Breast epithelium (tissue), 4 donors: Measurements from ENCODE around the gene LIPE. TPM values are rescaled to one million over a fixed set of nuclear protein-coding genes. Genes with fewer than 3 reads are reported as not detected.
"Not testable (repeated sequence)": the region's sequence is repeated elsewhere in the genome, so short reads cannot be mapped to it uniquely, and the experiment has no call there.

ENCODE experiments used
- DNase-seq, 2 donors: peaks; one replicate each; pipeline ENCODE4 v3.0.0-alpha.2; 2019; ENCODE audit warnings: low spot score in 2 of 2
- H3K27ac ChIP-seq, 2 donors: fragments of 200-600 bp; sonication (generic) in 1 of 2; one replicate each; pipeline ENCODE4 v1.5.1; 2016 to 2019; ENCODE audit warnings: mild to moderate bottlenecking in 1 of 2
- H3K27me3 ChIP-seq, 2 donors: fragments of 200-600 bp; sonication (generic) in 1 of 2; one replicate each; pipeline versions ENCODE4 v1.5.1 to v1.6.0; 2017 to 2019; ENCODE audit warnings: control low read depth in 1 of 2, mild to moderate bottlenecking in 1 of 2
- H3K36me3 ChIP-seq: fragments of 200-600 bp; one replicate; pipeline ENCODE4 v1.5.1; 2019
- H3K4me1 ChIP-seq, 2 donors: fragments of 200-600 bp; sonication (generic); one replicate each; pipeline ENCODE4 v1.5.1; 2016 to 2019; ENCODE audit warnings: control low read depth in 1 of 2
- H3K4me3 ChIP-seq, 3 donors: fragments of 200-600 bp; sonication (generic); 1 replicate in 2 of 3; 2 replicates in 1 of 3; pipeline ENCODE4 v1.5.1; 2016 to 2019; ENCODE audit warnings: mild to moderate bottlenecking in 3 of 3, moderate library complexity in 2 of 3
- H3K9me3 ChIP-seq, 2 donors: fragments of 200-600 bp; sonication (generic) in 1 of 2; one replicate each; pipeline ENCODE4 v1.5.1; 2016 to 2019; ENCODE audit warnings: control low read depth in 1 of 2
- POLR2A ChIP-seq: fragments of 450-650 bp; IDR thresholded peaks from one replicate; pipeline ENCODE4 v1.6.1; 2016; ENCODE audit warnings: antibody characterized with exemption, mild to moderate bottlenecking, moderate library complexity
- POLR2AphosphoS5 ChIP-seq, 3 donors: sonication (generic); formaldehyde crosslinking; IDR thresholded peaks; one replicate each; pipeline ENCODE4 v1.6.1; 2017; ENCODE audit warnings: antibody characterized with exemption in 3 of 3
- intact Hi-C: fragments of 100-400 bp; cut with DNase I; formaldehyde crosslinking; loops from one replicate; pipeline ENCODE4 v1.15.1; 2023; ENCODE audit warnings: low total_unique reads
- total RNA-seq, 3 donors: library from RNA; depleted of rRNA; stranded (reverse); fragments of >200 nt; gene quantifications; one replicate each; pipeline ENCODE4 v1.1.0, GENCODE V29; 2016
- TF ChIP-seq, protein P1 (sequence below), 3 donors: fragments of 450-650 bp; IDR thresholded peaks; one replicate each; pipeline ENCODE4 v1.5.1; 2016 to 2017; ENCODE audit warnings: antibody characterized with exemption in 3 of 3, mild to moderate bottlenecking in 3 of 3, moderate library complexity in 3 of 3

LIPE gene
- total RNA-seq, 3 donors from 2014 or later, result 152 to 1,550 (median 380) TPM

- no peaks in the 10 kb centered on the region for H3K27me3 ChIP-seq
- no peaks in the 10 kb centered on the region for H3K4me1 ChIP-seq
- no peak overlapping the region for H3K4me3 ChIP-seq
- DNase-seq, result no peak
- peak overlapping the region in 1 of 2 donors; percentile 14 for H3K27ac ChIP-seq
- no peaks in the 10 kb centered on the region for H3K9me3 ChIP-seq
- intact Hi-C loops, result no loop called here
- no peak for TF ChIP-seq POLR2A
- TF ChIP-seq, protein P1, sequence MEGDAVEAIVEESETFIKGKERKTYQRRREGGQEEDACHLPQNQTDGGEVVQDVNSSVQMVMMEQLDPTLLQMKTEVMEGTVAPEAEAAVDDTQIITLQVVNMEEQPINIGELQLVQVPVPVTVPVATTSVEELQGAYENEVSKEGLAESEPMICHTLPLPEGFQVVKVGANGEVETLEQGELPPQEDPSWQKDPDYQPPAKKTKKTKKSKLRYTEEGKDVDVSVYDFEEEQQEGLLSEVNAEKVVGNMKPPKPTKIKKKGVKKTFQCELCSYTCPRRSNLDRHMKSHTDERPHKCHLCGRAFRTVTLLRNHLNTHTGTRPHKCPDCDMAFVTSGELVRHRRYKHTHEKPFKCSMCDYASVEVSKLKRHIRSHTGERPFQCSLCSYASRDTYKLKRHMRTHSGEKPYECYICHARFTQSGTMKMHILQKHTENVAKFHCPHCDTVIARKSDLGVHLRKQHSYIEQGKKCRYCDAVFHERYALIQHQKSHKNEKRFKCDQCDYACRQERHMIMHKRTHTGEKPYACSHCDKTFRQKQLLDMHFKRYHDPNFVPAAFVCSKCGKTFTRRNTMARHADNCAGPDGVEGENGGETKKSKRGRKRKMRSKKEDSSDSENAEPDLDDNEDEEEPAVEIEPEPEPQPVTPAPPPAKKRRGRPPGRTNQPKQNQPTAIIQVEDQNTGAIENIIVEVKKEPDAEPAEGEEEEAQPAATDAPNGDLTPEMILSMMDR (IDR thresholded peaks at IDR 0.05), result no peak
- TF ChIP-seq POLR2AphosphoS5 (IDR thresholded peaks at IDR 0.05), result no peak
- no peaks in the 10 kb centered on the region for H3K36me3 ChIP-seq
Measured at GRCh38 chr19:42466521-42467182, 39.5 kb upstream of the LIPE start.

DNA sequence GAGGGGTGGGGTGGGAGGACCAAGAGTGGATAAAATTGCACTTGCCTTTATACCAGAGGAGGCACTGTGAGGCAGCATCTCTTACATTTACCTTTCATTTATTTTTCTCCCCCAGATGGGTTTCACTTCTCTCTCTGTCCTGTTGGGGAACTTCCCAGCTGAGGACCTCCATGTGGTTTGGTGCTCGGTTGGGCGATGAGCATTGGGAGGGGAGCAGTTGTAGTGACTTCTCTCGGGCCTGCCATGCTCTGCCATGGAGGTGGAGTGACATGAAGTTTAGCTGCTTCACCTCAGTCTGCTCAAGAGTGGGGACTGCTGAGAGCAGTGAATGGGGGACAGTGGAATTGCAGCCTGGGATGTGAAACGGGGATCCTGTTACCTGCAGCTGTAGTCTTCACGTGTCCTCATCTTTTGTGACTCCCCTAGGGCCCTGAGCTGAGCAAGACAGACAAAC, 38.7 kb upstream of the LIPE start:
- no peaks in the 10 kb centered on the region for H3K4me1 ChIP-seq
- no peaks in the 10 kb centered on the region for H3K27me3 ChIP-seq
- intact Hi-C loops, result no loop called here
- no peaks in the 10 kb centered on the region for H3K9me3 ChIP-seq
- no peak overlapping the region for H3K4me3 ChIP-seq
- DNase-seq, result no peak
- H3K27ac ChIP-seq, result peak overlapping the region in 1 of 2 donors; percentile 14
- no peak for TF ChIP-seq POLR2A
- TF ChIP-seq, protein P1 (IDR thresholded peaks at IDR 0.05), result no peak
- TF ChIP-seq POLR2AphosphoS5 (IDR thresholded peaks at IDR 0.05), result no peak
- H3K36me3 ChIP-seq, result no peaks in the 10 kb centered on the region

DNA sequence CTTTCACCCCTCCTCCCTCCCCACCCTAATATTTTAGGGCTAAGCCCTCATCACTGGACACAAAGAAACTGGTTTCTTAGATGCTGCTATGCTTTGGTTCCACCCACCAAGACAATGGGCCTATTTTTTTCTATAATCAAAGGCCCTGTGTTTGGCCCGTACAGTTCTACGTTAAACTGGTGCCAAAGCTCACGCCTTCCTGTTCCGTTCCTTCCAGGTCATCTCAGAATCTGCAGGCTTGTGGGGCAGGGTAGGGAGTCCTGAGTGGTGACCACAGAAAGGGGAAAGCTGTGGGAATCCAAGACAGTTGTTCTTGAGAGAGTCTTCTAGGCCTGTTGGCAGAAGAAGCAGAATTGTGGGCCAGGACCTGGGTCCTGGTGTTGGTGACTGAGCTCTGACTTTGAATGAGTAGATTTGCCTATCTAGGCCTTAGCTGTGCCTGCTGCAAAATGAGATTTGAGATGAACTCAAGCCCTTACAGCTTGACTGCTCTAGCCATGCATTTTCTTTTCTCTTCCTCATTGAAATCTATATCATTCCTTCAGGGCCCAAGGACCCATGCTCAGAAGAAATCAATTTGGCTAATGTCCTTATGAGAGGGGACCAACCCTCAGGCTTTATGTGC, 34.6 kb upstream of the LIPE start:
- no peaks in the 10 kb centered on the region for H3K4me1 ChIP-seq
- H3K36me3 ChIP-seq, result no peaks in the 10 kb centered on the region
- H3K9me3 ChIP-seq, result no peaks in the 10 kb centered on the region
- H3K4me3 ChIP-seq, result no peak overlapping the region
- TF ChIP-seq POLR2AphosphoS5 (IDR thresholded peaks at IDR 0.05), result no peak
- TF ChIP-seq, protein P1 (IDR thresholded peaks at IDR 0.05), result no peak
- TF ChIP-seq POLR2A, result no peak
- peak in 1 of 2 donors; percentile 48 for DNase-seq
- peak overlapping the region; percentile 81 to 83 for H3K27ac ChIP-seq
- H3K27me3 ChIP-seq, result no peaks in the 10 kb centered on the region
- intact Hi-C loops, result no loop called here

DNA sequence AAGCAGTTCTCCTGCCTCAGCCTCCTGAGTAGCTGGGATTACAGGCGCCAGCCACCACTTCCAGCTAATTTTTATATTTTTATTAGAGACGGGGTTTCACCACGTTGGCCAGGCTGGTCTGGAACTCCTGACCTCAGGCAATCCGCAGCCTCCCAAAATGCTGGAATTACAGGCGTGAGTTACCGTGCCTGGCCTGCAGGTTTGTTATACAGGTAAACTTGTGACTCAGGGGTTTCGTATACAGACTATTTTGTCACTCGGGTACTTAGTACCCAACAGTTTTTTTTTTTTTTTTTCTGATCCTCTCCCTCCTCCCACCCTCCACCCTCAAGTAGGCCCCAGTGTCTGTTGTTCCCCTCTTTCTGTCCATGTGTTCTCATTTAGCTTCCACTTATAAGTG, 34.0 kb upstream of the LIPE start:
- H3K36me3 ChIP-seq, H3K4me1 ChIP-seq, DNase-seq, intact Hi-C loops, H3K9me3 ChIP-seq, H3K27me3 ChIP-seq, H3K4me3 ChIP-seq: not testable (repeated sequence)
- H3K27ac ChIP-seq, result peak overlapping the region in 1 of 2 donors; percentile 83
- TF ChIP-seq, protein P1 (IDR thresholded peaks at IDR 0.05), result peak in 1 of 3 donors; percentile 8

DNA sequence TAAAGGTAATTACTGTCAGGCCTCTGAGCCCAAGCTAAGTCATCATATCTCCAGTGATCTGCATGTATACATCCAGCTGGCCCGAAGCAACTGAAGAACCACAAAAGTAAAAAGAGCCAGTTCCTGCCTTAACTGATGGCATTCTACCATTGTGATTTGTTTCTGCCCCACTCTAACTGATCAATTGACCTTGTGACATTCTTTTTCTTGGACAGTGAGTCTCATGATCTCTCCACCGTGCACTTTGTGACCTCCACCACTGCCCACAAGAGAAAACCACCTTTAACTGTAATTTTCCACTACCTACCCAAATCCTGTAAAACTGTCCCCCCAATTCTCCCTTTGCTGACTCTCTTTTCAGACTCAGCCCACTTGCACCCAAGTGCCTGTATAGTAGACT, 32.7 kb upstream of the LIPE start:
- H3K27me3 ChIP-seq, result no peaks in the 10 kb centered on the region
- H3K9me3 ChIP-seq, result no peaks in the 10 kb centered on the region
- H3K4me1 ChIP-seq, result no peaks in the 10 kb centered on the region
- H3K4me3 ChIP-seq, result no peak overlapping the region
- TF ChIP-seq POLR2A, result no peak
- TF ChIP-seq, protein P1 (IDR thresholded peaks at IDR 0.05), result no peak
- TF ChIP-seq POLR2AphosphoS5 (IDR thresholded peaks at IDR 0.05), result no peak
- H3K36me3 ChIP-seq, result no peaks in the 10 kb centered on the region
- no peak overlapping the region for H3K27ac ChIP-seq
- no peak for DNase-seq
- intact Hi-C loops, result loop anchor here (10.0 kb wide), 1 partner anchor 65 kb away; the partner anchor contains the start of gene CEACAM1
